A549 (cell line): ENCODE measurements around the gene C1orf216. TPM values are rescaled to one million over a fixed set of nuclear protein-coding genes. Genes with fewer than 3 reads are reported as not detected.

Source experiments
- ATAC-seq, 2 experiments: fragments of 200-7000 bp in 1 of 2; fragments of >200 bp in 1 of 2; cut with Nextera tagmentation in 1 of 2; cut with Tn5 transposase in 1 of 2; 3 replicates each; pipeline versions ENCODE4 v1.8.0 to v1.9.1; 2018 to 2020; ENCODE audit warnings: mild to moderate bottlenecking in 1 of 2, moderate library complexity in 1 of 2
- CTCF ChIA-PET: fragments of 300-600 bp; sonication (Branson Sonifier 250); formaldehyde crosslinking; extraction: SDS; loops from one replicate; lab custom pipeline; 2021; ENCODE audit warnings: antibody characterized with exemption, inconsistent platforms; lab: Yijun Ruan, JAX
- POLR2A ChIA-PET: fragments of 350-600 bp; formaldehyde crosslinking; extraction: SDS; loops from one replicate; lab custom pipeline; 2021; ENCODE audit warnings: antibody characterized with exemption, inconsistent platforms; lab: Yijun Ruan, JAX
- DNase-seq, 2 experiments: peaks; one replicate each; pipeline versions ENCODE4 v3.0.0 to v3.0.0-alpha.2; 2011 to 2016; ENCODE audit warnings: low read depth in 1 of 2, low spot score in 1 of 2
- FAIRE-seq: peaks from 2 replicates; lab custom pipeline; 2011; peaks lifted over from hg19 to GRCh38; lab: Jason Lieb, UNC
- H3K27ac ChIP-seq, 2 experiments: fragments of >200 bp; sonication (Bioruptor Twin); formaldehyde crosslinking; 3 replicates each; pipeline ENCODE4 v1.5.1; 2016 to 2017
- H3K4me1 ChIP-seq: fragments of >200 bp; sonication (Bioruptor Twin); formaldehyde crosslinking; 3 replicates; pipeline ENCODE4 v1.6.1; 2016
- H3K4me2 ChIP-seq: fragments of >200 bp; sonication (Bioruptor Twin); formaldehyde crosslinking; 3 replicates; pipeline ENCODE4 v1.6.1; 2016
- H3K4me3 ChIP-seq: fragments of >200 bp; sonication (Bioruptor Twin); formaldehyde crosslinking; 3 replicates; pipeline ENCODE4 v1.5.1; 2016
- H3K9me3 ChIP-seq: fragments of >200 bp; sonication (Bioruptor Twin); formaldehyde crosslinking; 3 replicates; pipeline ENCODE4 v1.6.1; 2016
- BHLHE40 ChIP-seq: IDR thresholded peaks from 2 replicates; pipeline ENCODE4 v1.6.1; 2012; ENCODE audit warnings: low read depth, low read length, inconsistent platforms
- EHF ChIP-seq: fragments of 250-450 bp; sonication (Bioruptor Pico); IDR thresholded peaks from 2 replicates; pipeline ENCODE4 v1.5.0; 2020; ENCODE audit warnings: mild to moderate bottlenecking
- EP300 ChIP-seq, 2 experiments: fragments of >200 bp; sonication (Bioruptor Twin); formaldehyde crosslinking; IDR thresholded peaks; 2 replicates in 1 of 2; 3 replicates in 1 of 2; pipeline ENCODE4 v1.6.1; 2016 to 2017
- FOXS1 ChIP-seq: fragments of 250-450 bp; sonication (Bioruptor Pico); IDR thresholded peaks from 2 replicates; pipeline ENCODE4 v1.5.0; 2020; ENCODE audit warnings: mild to moderate bottlenecking, moderate library complexity
- HOXB5 ChIP-seq: fragments of 250-450 bp; sonication (Bioruptor Pico); IDR thresholded peaks from 2 replicates; pipeline ENCODE4 v1.5.0; 2020; ENCODE audit warnings: mild to moderate bottlenecking, moderate library complexity
- JUN ChIP-seq, 2 experiments: fragments of >200 bp; sonication (Bioruptor Twin); formaldehyde crosslinking; IDR thresholded peaks; 2 replicates in 1 of 2; 3 replicates in 1 of 2; pipeline ENCODE4 v1.6.1; 2016 to 2017
- KDM5A ChIP-seq: fragments of 200-600 bp; sonication (generic); IDR thresholded peaks from 2 replicates; pipeline ENCODE4 v1.6.1; 2016; ENCODE audit warnings: antibody characterized with exemption, mild to moderate bottlenecking
- MAFK ChIP-seq: fragments of 450-650 bp; IDR thresholded peaks from 2 replicates; pipeline ENCODE4 v1.6.1; 2014; ENCODE audit not compliant: partially characterized antibody
- MAZ ChIP-seq: fragments of 150-350 bp; IDR thresholded peaks from 2 replicates; pipeline ENCODE4 v1.6.1; 2014; ENCODE audit warnings: antibody characterized with exemption, low read depth, low read length, borderline replicate concordance
- MYC ChIP-seq: IDR thresholded peaks from 2 replicates; pipeline ENCODE4 v1.6.1; 2012; ENCODE audit warnings: mild to moderate bottlenecking, inconsistent platforms, low read length, improper control_type of control experiment, borderline replicate concordance
- NFE2L2 ChIP-seq: fragments of 150-350 bp; conservative IDR thresholded peaks from 2 replicates; pipeline ENCODE4 v1.6.1; 2014; ENCODE audit warnings: low read length
- NPAS2 ChIP-seq: fragments of 250-450 bp; sonication (Bioruptor Pico); IDR thresholded peaks from 2 replicates; pipeline ENCODE4 v1.8.0; 2022; ENCODE audit warnings: mild to moderate bottlenecking, moderate library complexity, borderline replicate concordance
- POLR2A ChIP-seq: IDR thresholded peaks from 2 replicates; pipeline ENCODE4 v1.6.1; 2012; ENCODE audit warnings: mild to moderate bottlenecking, low read length
- RFX5 ChIP-seq: fragments of 450-650 bp; IDR thresholded peaks from 2 replicates; pipeline ENCODE4 v1.7.1; 2014; ENCODE audit warnings: antibody characterized with exemption, mild to moderate bottlenecking, moderate library complexity
- SREBF2 ChIP-seq: fragments of 450-650 bp; IDR thresholded peaks from 2 replicates; pipeline ENCODE4 v1.6.1; 2014; ENCODE audit warnings: mild to moderate bottlenecking, moderate library complexity
- TP53 ChIP-seq: fragments of 250-450 bp; sonication (Bioruptor Pico); IDR thresholded peaks from 2 replicates; pipeline ENCODE4 v1.5.0; 2021; ENCODE audit warnings: mild to moderate bottlenecking, moderate library complexity
- ZC3H11A ChIP-seq: fragments of 450-650 bp; IDR thresholded peaks from 2 replicates; pipeline ENCODE4 v1.6.1; 2014; ENCODE audit warnings: antibody characterized with exemption, mild to moderate bottlenecking
- ZSCAN20 ChIP-seq: fragments of 250-450 bp; sonication (Bioruptor Pico); IDR thresholded peaks from 2 replicates; pipeline ENCODE4 v1.8.0; 2022; ENCODE audit warnings: mild to moderate bottlenecking, moderate library complexity
- WGBS: methylation state at CpG from one replicate; pipeline ENCODE4 v1.1.6; 2017; ENCODE audit errors: missing lambda C conversion rate; 5-methylcytosine and 5-hydroxymethylcytosine counted together
- polyA plus RNA-seq, 4 experiments: library from polyadenylated mRNA; depleted of rRNA in 3 of 4; stranded (reverse); fragments of >200 nt; fragmentation: RNase III in 1 of 4; extraction: RNeasy Plus Mini Kit Qiagen cat#74134 plus additional on column Dnase treatment in 1 of 4; gene quantifications; 2 replicates in 3 of 4; 3 replicates in 1 of 4; pipeline ENCODE4 v1.2.3, GENCODE V29; 2011 to 2017
- TF ChIP-seq, protein P1 (sequence below): fragments of 250-450 bp; sonication (Bioruptor Pico); IDR thresholded peaks from 2 replicates; pipeline ENCODE4 v1.5.0; 2021; ENCODE audit warnings: mild to moderate bottlenecking, moderate library complexity, borderline replicate concordance
- TF ChIP-seq, protein P2 (sequence below): fragments of >200 bp; sonication (Bioruptor Twin); formaldehyde crosslinking; IDR thresholded peaks from 3 replicates; pipeline ENCODE4 v1.6.1; 2016
- TF ChIP-seq, protein P3 (sequence below): fragments of 200-600 bp; sonication (generic); IDR thresholded peaks from 2 replicates; pipeline ENCODE4 v1.6.1; 2016; ENCODE audit warnings: antibody characterized with exemption, mild to moderate bottlenecking, moderate library complexity
- TF ChIP-seq, protein P4 (sequence below): IDR thresholded peaks from 2 replicates; pipeline ENCODE4 v1.6.1; 2012
- TF ChIP-seq, protein P5 (sequence below): fragments of >200 bp; sonication (Bioruptor Twin); formaldehyde crosslinking; IDR thresholded peaks from 2 replicates; pipeline ENCODE4 v1.6.1; 2016
- TF ChIP-seq, protein P6 (sequence below): IDR thresholded peaks from 2 replicates; pipeline ENCODE4 v1.6.1; 2012; ENCODE audit warnings: low read depth, borderline replicate concordance
- TF ChIP-seq, protein P7 (sequence below): IDR thresholded peaks from 2 replicates; pipeline ENCODE4 v1.6.1; 2012

Gene C1orf216
- polyA plus RNA-seq, 2 of the 4 experiments (the other 2 are of a cell fraction): 12.0 to 17.7 TPM

DNA sequence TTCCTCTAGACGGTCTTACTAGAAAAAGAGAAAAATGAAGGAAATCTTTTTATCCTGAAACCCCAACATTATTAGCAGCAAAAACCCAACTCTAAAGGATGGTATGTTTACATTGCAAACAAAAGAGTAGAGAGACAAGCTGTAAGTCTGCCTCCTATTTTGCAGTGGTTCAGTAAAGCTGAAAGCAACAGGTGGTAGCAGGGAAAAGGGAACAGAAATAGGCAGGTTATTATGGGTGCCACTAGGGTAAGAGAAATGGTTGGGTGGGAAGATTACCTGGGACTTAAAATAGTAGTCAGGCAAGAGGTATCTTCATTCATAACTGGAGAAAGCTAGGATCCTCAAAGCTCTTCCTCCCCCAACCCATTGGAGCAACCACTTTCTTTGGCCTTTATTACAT lies 37.4 kb upstream of the C1orf216 start:
- WGBS: 95% methylated on average over 1 of the region's 1 CpG
- ATAC-seq (no peak), FAIRE-seq (no peak), DNase-seq (no peak)
- Histone ChIP-seq H3K27ac (no peak overlapping the region), H3K4me3 (no peak overlapping the region), H3K4me1 (no peaks in the 10 kb centered on the region), H3K9me3 (no peaks in the 10 kb centered on the region), H3K4me2 (no peak overlapping the region)
- ChIA-PET CTCF (interaction anchor here (0.8 to 3.5 kb wide), 5 partner anchors 9 to 191 kb away, joined by 3 to 13 read pairs (median 4); partner anchors contain the start of gene CLSPN), POLR2A (interaction anchor here (1.2 kb wide), 1 partner anchor 13 kb away, joined by 3 read pairs; the partner anchor contains the start of gene CLSPN)
- TF ChIP-seq, protein P1, sequence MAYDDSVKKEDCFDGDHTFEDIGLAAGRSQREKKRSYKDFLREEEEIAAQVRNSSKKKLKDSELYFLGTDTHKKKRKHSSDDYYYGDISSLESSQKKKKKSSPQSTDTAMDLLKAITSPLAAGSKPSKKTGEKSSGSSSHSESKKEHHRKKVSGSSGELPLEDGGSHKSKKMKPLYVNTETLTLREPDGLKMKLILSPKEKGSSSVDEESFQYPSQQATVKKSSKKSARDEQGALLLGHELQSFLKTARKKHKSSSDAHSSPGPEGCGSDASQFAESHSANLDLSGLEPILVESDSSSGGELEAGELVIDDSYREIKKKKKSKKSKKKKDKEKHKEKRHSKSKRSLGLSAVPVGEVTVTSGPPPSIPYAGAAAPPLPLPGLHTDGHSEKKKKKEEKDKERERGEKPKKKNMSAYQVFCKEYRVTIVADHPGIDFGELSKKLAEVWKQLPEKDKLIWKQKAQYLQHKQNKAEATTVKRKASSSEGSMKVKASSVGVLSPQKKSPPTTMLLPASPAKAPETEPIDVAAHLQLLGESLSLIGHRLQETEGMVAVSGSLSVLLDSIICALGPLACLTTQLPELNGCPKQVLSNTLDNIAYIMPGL (CRISPR knock-in tag): no peak
- TF ChIP-seq FOXS1 (CRISPR knock-in tag): no peak
- no peak for TF ChIP-seq JUN (IDR thresholded peaks at IDR 0.05)
- TF ChIP-seq, protein P2, sequence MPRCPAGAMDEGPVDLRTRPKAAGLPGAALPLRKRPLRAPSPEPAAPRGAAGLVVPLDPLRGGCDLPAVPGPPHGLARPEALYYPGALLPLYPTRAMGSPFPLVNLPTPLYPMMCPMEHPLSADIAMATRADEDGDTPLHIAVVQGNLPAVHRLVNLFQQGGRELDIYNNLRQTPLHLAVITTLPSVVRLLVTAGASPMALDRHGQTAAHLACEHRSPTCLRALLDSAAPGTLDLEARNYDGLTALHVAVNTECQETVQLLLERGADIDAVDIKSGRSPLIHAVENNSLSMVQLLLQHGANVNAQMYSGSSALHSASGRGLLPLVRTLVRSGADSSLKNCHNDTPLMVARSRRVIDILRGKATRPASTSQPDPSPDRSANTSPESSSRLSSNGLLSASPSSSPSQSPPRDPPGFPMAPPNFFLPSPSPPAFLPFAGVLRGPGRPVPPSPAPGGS: no peak
- TF ChIP-seq, protein P3, sequence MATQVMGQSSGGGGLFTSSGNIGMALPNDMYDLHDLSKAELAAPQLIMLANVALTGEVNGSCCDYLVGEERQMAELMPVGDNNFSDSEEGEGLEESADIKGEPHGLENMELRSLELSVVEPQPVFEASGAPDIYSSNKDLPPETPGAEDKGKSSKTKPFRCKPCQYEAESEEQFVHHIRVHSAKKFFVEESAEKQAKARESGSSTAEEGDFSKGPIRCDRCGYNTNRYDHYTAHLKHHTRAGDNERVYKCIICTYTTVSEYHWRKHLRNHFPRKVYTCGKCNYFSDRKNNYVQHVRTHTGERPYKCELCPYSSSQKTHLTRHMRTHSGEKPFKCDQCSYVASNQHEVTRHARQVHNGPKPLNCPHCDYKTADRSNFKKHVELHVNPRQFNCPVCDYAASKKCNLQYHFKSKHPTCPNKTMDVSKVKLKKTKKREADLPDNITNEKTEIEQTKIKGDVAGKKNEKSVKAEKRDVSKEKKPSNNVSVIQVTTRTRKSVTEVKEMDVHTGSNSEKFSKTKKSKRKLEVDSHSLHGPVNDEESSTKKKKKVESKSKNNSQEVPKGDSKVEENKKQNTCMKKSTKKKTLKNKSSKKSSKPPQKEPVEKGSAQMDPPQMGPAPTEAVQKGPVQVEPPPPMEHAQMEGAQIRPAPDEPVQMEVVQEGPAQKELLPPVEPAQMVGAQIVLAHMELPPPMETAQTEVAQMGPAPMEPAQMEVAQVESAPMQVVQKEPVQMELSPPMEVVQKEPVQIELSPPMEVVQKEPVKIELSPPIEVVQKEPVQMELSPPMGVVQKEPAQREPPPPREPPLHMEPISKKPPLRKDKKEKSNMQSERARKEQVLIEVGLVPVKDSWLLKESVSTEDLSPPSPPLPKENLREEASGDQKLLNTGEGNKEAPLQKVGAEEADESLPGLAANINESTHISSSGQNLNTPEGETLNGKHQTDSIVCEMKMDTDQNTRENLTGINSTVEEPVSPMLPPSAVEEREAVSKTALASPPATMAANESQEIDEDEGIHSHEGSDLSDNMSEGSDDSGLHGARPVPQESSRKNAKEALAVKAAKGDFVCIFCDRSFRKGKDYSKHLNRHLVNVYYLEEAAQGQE: no peak
- no peak for TF ChIP-seq NPAS2
- no peak for TF ChIP-seq EP300 (IDR thresholded peaks at IDR 0.05)
- TF ChIP-seq, protein P4, sequence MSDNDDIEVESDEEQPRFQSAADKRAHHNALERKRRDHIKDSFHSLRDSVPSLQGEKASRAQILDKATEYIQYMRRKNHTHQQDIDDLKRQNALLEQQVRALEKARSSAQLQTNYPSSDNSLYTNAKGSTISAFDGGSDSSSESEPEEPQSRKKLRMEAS: no peak
- TF ChIP-seq RFX5: no peak
- TF ChIP-seq, protein P5, sequence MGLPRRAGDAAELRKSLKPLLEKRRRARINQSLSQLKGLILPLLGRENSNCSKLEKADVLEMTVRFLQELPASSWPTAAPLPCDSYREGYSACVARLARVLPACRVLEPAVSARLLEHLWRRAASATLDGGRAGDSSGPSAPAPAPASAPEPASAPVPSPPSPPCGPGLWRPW: no peak
- no peak for TF ChIP-seq NFE2L2
- TF ChIP-seq ZSCAN20 (CRISPR knock-in tag): no peak

GRCh38 chr1:35753626-35754260 lies 35.1 kb upstream of the C1orf216 start:
- FAIRE-seq: no peak
- CTCF ChIA-PET: interaction anchor here (0.5 to 1.5 kb wide), 3 partner anchors 17 to 515 kb away, joined by 3 to 7 read pairs (median 4); no protein-coding TSS in a partner anchor
- TF ChIP-seq ZC3H11A (no peak), NFE2L2 (no peak), KDM5A (no peak), EHF (no peak), SREBF2 (no peak), MAFK (no peak), HOXB5 (no peak), TP53 (CRISPR knock-in tag) (no peak), POLR2A (no peak), MAZ (no peak), FOXS1 (CRISPR knock-in tag) (no peak), MYC (no peak), BHLHE40 (no peak)
- TF ChIP-seq, protein P1 (CRISPR knock-in tag): no peak
- TF ChIP-seq, protein P4: no peak
- TF ChIP-seq, protein P6, sequence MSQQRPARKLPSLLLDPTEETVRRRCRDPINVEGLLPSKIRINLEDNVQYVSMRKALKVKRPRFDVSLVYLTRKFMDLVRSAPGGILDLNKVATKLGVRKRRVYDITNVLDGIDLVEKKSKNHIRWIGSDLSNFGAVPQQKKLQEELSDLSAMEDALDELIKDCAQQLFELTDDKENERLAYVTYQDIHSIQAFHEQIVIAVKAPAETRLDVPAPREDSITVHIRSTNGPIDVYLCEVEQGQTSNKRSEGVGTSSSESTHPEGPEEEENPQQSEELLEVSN: no peak
- TF ChIP-seq, protein P7, sequence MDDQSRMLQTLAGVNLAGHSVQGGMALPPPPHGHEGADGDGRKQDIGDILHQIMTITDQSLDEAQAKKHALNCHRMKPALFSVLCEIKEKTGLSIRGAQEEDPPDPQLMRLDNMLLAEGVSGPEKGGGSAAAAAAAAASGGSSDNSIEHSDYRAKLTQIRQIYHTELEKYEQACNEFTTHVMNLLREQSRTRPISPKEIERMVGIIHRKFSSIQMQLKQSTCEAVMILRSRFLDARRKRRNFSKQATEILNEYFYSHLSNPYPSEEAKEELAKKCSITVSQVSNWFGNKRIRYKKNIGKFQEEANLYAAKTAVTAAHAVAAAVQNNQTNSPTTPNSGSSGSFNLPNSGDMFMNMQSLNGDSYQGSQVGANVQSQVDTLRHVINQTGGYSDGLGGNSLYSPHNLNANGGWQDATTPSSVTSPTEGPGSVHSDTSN: no peak

More at GRCh38 chr1:35753626-35754260, 35.1 kb upstream of the C1orf216 start:
- Histone ChIP-seq H3K27ac (no peak overlapping the region), H3K4me2 (no peak overlapping the region), H3K4me3 (no peak overlapping the region), H3K9me3 (no peaks in the 10 kb centered on the region), H3K4me1 (no peaks in the 10 kb centered on the region)
- ATAC-seq (no peak), DNase-seq (no peak)
- 92% methylated on average over 4 of the region's 4 CpGs for WGBS
- POLR2A ChIA-PET: no interaction called here
